ENCODE data around the gene WDR13. TPM values are rescaled to one million over a fixed set of nuclear protein-coding genes. Genes with fewer than 3 reads are reported as not detected.

The WDR13 gene
- total and polyA plus RNA-seq, 4 donors, result 25.4 to 73.7 (median 38.5) TPM

- peaks cover 2 to 37% (median 8%) of the 10 kb centered on the region in 4 donors for H3K36me3 ChIP-seq (ENCODE audit: control insufficient read depth in 4 of 4, insufficient read depth in 3 of 4, low read depth in 1 of 4, low read length in 3 of 4)
- no peaks in the 10 kb centered on the region for H3K27me3 ChIP-seq (ENCODE audit: control insufficient read depth in 4 of 4, insufficient read depth in 4 of 4, low read length in 3 of 4)
- H3K4me1 ChIP-seq (ENCODE audit: control insufficient read depth in 4 of 4, insufficient read depth in 4 of 4, low read length in 3 of 4), result no peaks in the 10 kb centered on the region
Measured at GRCh38 chrX:48560056-48560455, 37.2 kb upstream of the WDR13 start.

More at GRCh38 chrX:48560056-48560455, 37.2 kb upstream of the WDR13 start:
- H3K27ac ChIP-seq (ENCODE audit: low read depth in 1 of 2, low read length in 2 of 2), result no peak overlapping the region
- no peak for TF ChIP-seq HNF4G (IDR thresholded peaks at IDR 0.05)
- no peak for TF ChIP-seq SP1 (IDR thresholded peaks at IDR 0.05)
- TF ChIP-seq, protein P1, sequence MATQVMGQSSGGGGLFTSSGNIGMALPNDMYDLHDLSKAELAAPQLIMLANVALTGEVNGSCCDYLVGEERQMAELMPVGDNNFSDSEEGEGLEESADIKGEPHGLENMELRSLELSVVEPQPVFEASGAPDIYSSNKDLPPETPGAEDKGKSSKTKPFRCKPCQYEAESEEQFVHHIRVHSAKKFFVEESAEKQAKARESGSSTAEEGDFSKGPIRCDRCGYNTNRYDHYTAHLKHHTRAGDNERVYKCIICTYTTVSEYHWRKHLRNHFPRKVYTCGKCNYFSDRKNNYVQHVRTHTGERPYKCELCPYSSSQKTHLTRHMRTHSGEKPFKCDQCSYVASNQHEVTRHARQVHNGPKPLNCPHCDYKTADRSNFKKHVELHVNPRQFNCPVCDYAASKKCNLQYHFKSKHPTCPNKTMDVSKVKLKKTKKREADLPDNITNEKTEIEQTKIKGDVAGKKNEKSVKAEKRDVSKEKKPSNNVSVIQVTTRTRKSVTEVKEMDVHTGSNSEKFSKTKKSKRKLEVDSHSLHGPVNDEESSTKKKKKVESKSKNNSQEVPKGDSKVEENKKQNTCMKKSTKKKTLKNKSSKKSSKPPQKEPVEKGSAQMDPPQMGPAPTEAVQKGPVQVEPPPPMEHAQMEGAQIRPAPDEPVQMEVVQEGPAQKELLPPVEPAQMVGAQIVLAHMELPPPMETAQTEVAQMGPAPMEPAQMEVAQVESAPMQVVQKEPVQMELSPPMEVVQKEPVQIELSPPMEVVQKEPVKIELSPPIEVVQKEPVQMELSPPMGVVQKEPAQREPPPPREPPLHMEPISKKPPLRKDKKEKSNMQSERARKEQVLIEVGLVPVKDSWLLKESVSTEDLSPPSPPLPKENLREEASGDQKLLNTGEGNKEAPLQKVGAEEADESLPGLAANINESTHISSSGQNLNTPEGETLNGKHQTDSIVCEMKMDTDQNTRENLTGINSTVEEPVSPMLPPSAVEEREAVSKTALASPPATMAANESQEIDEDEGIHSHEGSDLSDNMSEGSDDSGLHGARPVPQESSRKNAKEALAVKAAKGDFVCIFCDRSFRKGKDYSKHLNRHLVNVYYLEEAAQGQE (IDR thresholded peaks at IDR 0.05), result no peak
- TF ChIP-seq CTCF (IDR thresholded peaks at IDR 0.05; ENCODE audit: low read depth, low read length, missing input control), result no peak
- TF ChIP-seq, protein P2, sequence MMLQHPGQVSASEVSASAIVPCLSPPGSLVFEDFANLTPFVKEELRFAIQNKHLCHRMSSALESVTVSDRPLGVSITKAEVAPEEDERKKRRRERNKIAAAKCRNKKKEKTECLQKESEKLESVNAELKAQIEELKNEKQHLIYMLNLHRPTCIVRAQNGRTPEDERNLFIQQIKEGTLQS (IDR thresholded peaks at IDR 0.05), result no peak
- TF ChIP-seq MAX (IDR thresholded peaks at IDR 0.05), result no peak
- TF ChIP-seq EGR1 (IDR thresholded peaks at IDR 0.05; ENCODE audit: low read depth in 2 of 2), result no peak
- TF ChIP-seq RAD21 (IDR thresholded peaks at IDR 0.05), result no peak
- no peak for TF ChIP-seq NR2F2 (IDR thresholded peaks at IDR 0.05)
- TF ChIP-seq HNF4A (conservative IDR thresholded peaks at IDR 0.05), result no peak
- no peak for TF ChIP-seq FOXA2 (IDR thresholded peaks at IDR 0.05)
- no peak for TF ChIP-seq YY1 (IDR thresholded peaks at IDR 0.05)
- no peak for TF ChIP-seq GABPA (IDR thresholded peaks at IDR 0.05 in 1 of 2, conservative IDR thresholded peaks at IDR 0.05 in 1 of 2)
- no peak for TF ChIP-seq ZBTB33 (IDR thresholded peaks at IDR 0.05)
- TF ChIP-seq FOXA1 (IDR thresholded peaks at IDR 0.05), result no peak
- TF ChIP-seq RXRA (IDR thresholded peaks at IDR 0.05), result no peak
- TF ChIP-seq JUND (IDR thresholded peaks at IDR 0.05), result no peak
- no peak for TF ChIP-seq TAF1 (conservative IDR thresholded peaks at IDR 0.05)
- H3K9me3 ChIP-seq (ENCODE audit: control insufficient read depth in 4 of 4, low read length in 3 of 4), result no peaks in the 10 kb centered on the region
- no peak for DNase-seq (ENCODE audit: low spot score)
- H3K9ac ChIP-seq (ENCODE audit: low read depth in 1 of 2, low read length in 2 of 2), result no peak overlapping the region
- 97% methylated on average over 14 of the region's 14 CpGs for WGBS
- H3K4me3 ChIP-seq (ENCODE audit: low read depth in 1 of 3, low read length in 3 of 3), result no peak overlapping the region

Measured in liver (tissue), 9 donors.